Right lobe of liver (tissue), 6 donors: Measurements from ENCODE around the gene ARHGEF7. TPM values are rescaled to one million over a fixed set of nuclear protein-coding genes. Genes with fewer than 3 reads are reported as not detected.

Experiments used
- ATAC-seq, 4 donors: fragments of 200-7000 bp; cut with Tn5 transposase; one replicate each; pipeline ENCODE4 v1.9.1; 2020; ENCODE audit warnings: mild to moderate bottlenecking in 4 of 4, moderate library complexity in 4 of 4
- DNase-seq, 3 donors: peaks; one replicate each; pipeline ENCODE4 v3.0.0-alpha.2; 2020
- H3K27ac ChIP-seq, 3 donors: fragments of 200-600 bp; one replicate each; pipeline ENCODE4 v1.8.0; 2022
- H3K27me3 ChIP-seq, 2 donors: fragments of 200-600 bp; one replicate each; pipeline ENCODE4 v1.8.0; 2022
- H3K36me3 ChIP-seq, 4 donors: fragments of 200-600 bp; sonication (generic) in 1 of 4; one replicate each; pipeline versions ENCODE4 v1.5.1 to v1.8.0; 2017 to 2022; ENCODE audit warnings: control low read depth in 1 of 4
- H3K4me1 ChIP-seq, 4 donors: fragments of 200-600 bp; sonication (generic) in 1 of 4; one replicate each; pipeline versions ENCODE4 v1.5.1 to v1.8.0; 2017 to 2022; ENCODE audit warnings: control low read depth in 1 of 4
- H3K4me3 ChIP-seq, 3 donors: fragments of 200-600 bp; one replicate each; pipeline ENCODE4 v1.8.0; 2022
- H3K9me3 ChIP-seq, 4 donors: fragments of 200-600 bp; sonication (generic) in 1 of 4; one replicate each; pipeline versions ENCODE4 v1.5.1 to v1.8.0; 2017 to 2022; ENCODE audit warnings: control low read depth in 1 of 4
- CTCF ChIP-seq, 4 donors: fragments of 200-600 bp in 3 of 4; fragments of 450-650 bp in 1 of 4; IDR thresholded peaks; one replicate each; pipeline versions ENCODE4 v1.5.1 to v1.8.0; 2016 to 2022; ENCODE audit warnings: antibody characterized with exemption in 4 of 4, mild to moderate bottlenecking in 2 of 4
- POLR2A ChIP-seq: fragments of 450-650 bp; IDR thresholded peaks from one replicate; pipeline ENCODE4 v1.6.1; 2017; ENCODE audit warnings: antibody characterized with exemption, mild to moderate bottlenecking
- WGBS: methylation state at CpG from one replicate; pipeline ENCODE4 v1.1.6; 2018; ENCODE audit warnings: low coverage, low lambda C conversion rate; ENCODE audit not compliant: insufficient coverage; ENCODE audit errors: missing lambda C conversion rate; 5-methylcytosine and 5-hydroxymethylcytosine counted together
- intact Hi-C, 2 donors: fragments of 100-400 bp; cut with DNase I; formaldehyde crosslinking; loops; one replicate each; pipeline versions ENCODE4 v1.11.2 to v1.14.1; 2022
- total RNA-seq, 6 experiments: library from RNA; depleted of rRNA in 2 of 6; stranded (reverse); fragments of >200 nt in 2 of 6; fragmentation: NEBNext Ultra II Directional in 3 of 6; extraction: Animal tissue kit (Norgen Biotek cat#: 25700) in 3 of 6; gene quantifications; one replicate each; pipeline versions ENCODE4 v1.1.0 to v1.2.4, GENCODE V29; 2016 to 2023
- donor health status: DM: no; HTN: yes; CAD: no.
- donor health status: DM: no; HTN: no; CAD: no.
- donor health status: DM: no; HTN: no; CAD: no.
- donor health status: DM: no; HTN: yes; CAD: no.
- donor health status: DM: no; HTN: yes; CAD: no.

Gene ARHGEF7
- total RNA-seq, 6 experiments from 2014 or later, result 22.0 to 40.1 (median 33.8) TPM

GRCh38 chr13:111287201-111287600 lies 172.1 kb downstream of the ARHGEF7 start:
- peaks cover 3 to 81% (median 36%) of the 10 kb centered on the region in 4 donors for H3K36me3 ChIP-seq
- H3K4me1 ChIP-seq, result peaks cover 0 to 6% (median 0%) of the 10 kb centered on the region in 4 donors
- H3K27ac ChIP-seq, result no peak overlapping the region
- intact Hi-C loops, result no loop called here
- H3K27me3 ChIP-seq, result no peaks in the 10 kb centered on the region
- 90% methylated on average over 7 of the region's 8 CpGs for WGBS
- ATAC-seq, result no peak
- H3K4me3 ChIP-seq, result no peak overlapping the region
- no peak for TF ChIP-seq CTCF (IDR thresholded peaks at IDR 0.05)
- TF ChIP-seq POLR2A, result no peak
- DNase-seq, result no peak
- no peaks in the 10 kb centered on the region for H3K9me3 ChIP-seq

- no peak overlapping the region for H3K27ac ChIP-seq
- no peaks in the 10 kb centered on the region for H3K4me1 ChIP-seq
- H3K27me3 ChIP-seq, result no peaks in the 10 kb centered on the region
- 90% methylated on average over 6 of the region's 7 CpGs for WGBS
- no peak overlapping the region for H3K4me3 ChIP-seq
- H3K9me3 ChIP-seq, result no peaks in the 10 kb centered on the region
- H3K36me3 ChIP-seq, result peaks cover 3 to 90% (median 36%) of the 10 kb centered on the region in 4 donors
- TF ChIP-seq CTCF (IDR thresholded peaks at IDR 0.05), result no peak
- no peak for DNase-seq
- intact Hi-C loops, result no loop called here
- no peak for ATAC-seq
Observed at GRCh38 chr13:111288276-111288675, 173.2 kb downstream of the ARHGEF7 start.

- 90% methylated on average over 11 of the region's 11 CpGs for WGBS
Observed at GRCh38 chr13:111289251-111289650, 174.1 kb downstream of the ARHGEF7 start.

GRCh38 chr13:111291908-111292307 lies 176.8 kb downstream of the ARHGEF7 start:
- TF ChIP-seq CTCF (IDR thresholded peaks at IDR 0.05) (no peak), POLR2A (no peak)
- ATAC-seq (no peak), DNase-seq (no peak)
- H3K36me3 ChIP-seq, result peaks cover 0 to 60% (median 25%) of the 10 kb centered on the region in 4 donors
- H3K27me3 ChIP-seq, result no peaks in the 10 kb centered on the region
- no peaks in the 10 kb centered on the region for H3K4me1 ChIP-seq
- no peak overlapping the region for H3K27ac ChIP-seq
- H3K4me3 ChIP-seq, result no peak overlapping the region
- H3K9me3 ChIP-seq, result no peaks in the 10 kb centered on the region
- 87% methylated on average over 14 of the region's 14 CpGs for WGBS
- intact Hi-C loops, result no loop called here

More at GRCh38 chr13:111289251-111289650, 174.1 kb downstream of the ARHGEF7 start:
- Histone ChIP-seq H3K4me1 (no peaks in the 10 kb centered on the region), H3K27ac (no peak overlapping the region), H3K27me3 (no peaks in the 10 kb centered on the region), H3K9me3 (no peaks in the 10 kb centered on the region), H3K4me3 (no peak overlapping the region), H3K36me3 (peaks cover 0 to 85% (median 33%) of the 10 kb centered on the region in 4 donors)
- DNase-seq, result no peak
- TF ChIP-seq CTCF (IDR thresholded peaks at IDR 0.05) (no peak), POLR2A (no peak)
- intact Hi-C loops, result no loop called here
- ATAC-seq, result no peak
